Spleen (tissue), 11 donors: ENCODE measurements around the gene PTX3. TPM values are rescaled to one million over a fixed set of nuclear protein-coding genes. Genes with fewer than 3 reads are reported as not detected.

Experiments used
- DNase-seq: peaks from one replicate; pipeline ENCODE4 v3.0.0-alpha.2; 2020
- H3K27ac ChIP-seq, 8 donors: fragments of 200-600 bp; sonication (generic) in 7 of 8; 1 replicate in 4 of 8; 2 replicates in 4 of 8; pipeline versions ENCODE4 v1.5.0 to v1.8.0; 2016 to 2021; ENCODE audit warnings: inconsistent platforms in 4 of 8, mild to moderate bottlenecking in 4 of 8, moderate library complexity in 1 of 8
- H3K27me3 ChIP-seq, 7 donors: fragments of 200-600 bp; sonication (generic) in 6 of 7; replicated peaks in 1 of 7; 1 replicate in 4 of 7; 2 replicates in 3 of 7; pipeline versions ENCODE4 v1.5.0 to v1.8.0; 2016 to 2021; ENCODE audit warnings: inconsistent platforms in 3 of 7, mild to moderate bottlenecking in 1 of 7
- H3K36me3 ChIP-seq, 6 donors: fragments of 200-600 bp; sonication (generic) in 5 of 6; 1 replicate in 4 of 6; 2 replicates in 2 of 6; pipeline versions ENCODE4 v1.5.0 to v1.8.0; 2016 to 2021; ENCODE audit warnings: inconsistent platforms in 2 of 6
- H3K4me1 ChIP-seq, 6 donors: fragments of 200-600 bp; sonication (generic) in 5 of 6; 1 replicate in 3 of 6; 2 replicates in 3 of 6; pipeline versions ENCODE4 v1.5.0 to v1.8.0; 2016 to 2021; ENCODE audit warnings: inconsistent platforms in 3 of 6
- H3K4me3 ChIP-seq, 8 donors: fragments of 200-600 bp; sonication (generic) in 7 of 8; 1 replicate in 4 of 8; 2 replicates in 4 of 8; pipeline versions ENCODE4 v1.5.0 to v1.8.0; 2016 to 2021; ENCODE audit warnings: inconsistent platforms in 4 of 8, mild to moderate bottlenecking in 4 of 8, moderate library complexity in 2 of 8
- H3K9me3 ChIP-seq, 8 donors: fragments of 200-600 bp; sonication (generic) in 7 of 8; 1 replicate in 4 of 8; 2 replicates in 4 of 8; pipeline versions ENCODE4 v1.5.0 to v1.8.0; 2016 to 2021; ENCODE audit warnings: inconsistent platforms in 4 of 8
- POLR2A ChIP-seq, 3 donors: fragments of 450-650 bp; IDR thresholded peaks; one replicate each; pipeline ENCODE4 v1.5.1; 2017; ENCODE audit warnings: antibody characterized with exemption in 3 of 3, mild to moderate bottlenecking in 1 of 3
- POLR2AphosphoS5 ChIP-seq, 3 donors: sonication (generic); formaldehyde crosslinking; IDR thresholded peaks; one replicate each; pipeline ENCODE4 v1.5.1; 2017; ENCODE audit warnings: antibody characterized with exemption in 3 of 3
- WGBS, 5 donors: extraction: QIAGEN DNeasy Blood & Tissue Kit in 3 of 5; methylation state at CpG; one replicate each; pipeline versions ENCODE4 v1.1.5 to v1.1.7; 2013 to 2018; 5-methylcytosine and 5-hydroxymethylcytosine counted together
- intact Hi-C: fragments of 100-400 bp; cut with DNase I; formaldehyde crosslinking; loops from one replicate; pipeline ENCODE4 v1.15.0; 2023; ENCODE audit warnings: low total_unique reads
- polyA plus RNA-seq, 3 donors: library from polyadenylated mRNA; stranded (reverse); fragments of 200-250 nt; gene quantifications; one replicate each; pipeline ENCODE4 v1.2.1, GENCODE V29; 2013
- total RNA-seq, 7 donors: library from RNA; depleted of rRNA in 3 of 7; stranded (reverse); fragments of >200 nt in 3 of 7; fragmentation: NEBNext Ultra II Directional in 4 of 7; extraction: Animal tissue kit (Norgen Biotek cat#: 25700) in 4 of 7; gene quantifications; one replicate each; pipeline versions ENCODE4 v1.1.0 to v1.2.1, GENCODE V29; 2016 to 2021
- TF ChIP-seq, protein P1 (sequence below), 11 experiments: fragments of 200-600 bp in 7 of 11; fragments of 450-650 bp in 4 of 11; sonication (generic) in 4 of 11; IDR thresholded peaks in 8 of 11; conservative IDR thresholded peaks in 3 of 11; 1 replicate in 7 of 11; 2 replicates in 4 of 11; pipeline versions ENCODE4 v1.4.0 to v1.8.0; 2016 to 2021; ENCODE audit warnings: antibody characterized with exemption in 11 of 11, inconsistent platforms in 4 of 11, mild to moderate bottlenecking in 1 of 11
- donor health status: healthy with polysubstance abuse.
- donor health status: DM: no; HTN: no; CAD: no; lungs with moderate emphysema.
- donor health status: DM: no; HTN: no; CAD: no.
- donor health status: Bipolar disorder and iron deficiency.
- donor health status: healthy.
- donor health status: DM: no; HTN: no; CAD: no.
- donor health status: DM: yes; HTN: yes; CAD: no.

The PTX3 gene
- total and polyA plus RNA-seq, 10 donors = 3.3 to 26.5 (median 20.7) TPM

- Histone ChIP-seq H3K36me3 (no peaks in the 10 kb centered on the region), H3K27ac (peak overlapping the region in 7 of 8 donors; percentile 47 to 82 (median 59)), H3K9me3 (no peaks in the 10 kb centered on the region), H3K4me3 (no peak overlapping the region), H3K27me3 (no peaks in the 10 kb centered on the region), H3K4me1 (peaks cover 0 to 3% (median 0%) of the 10 kb centered on the region in 6 donors)
- no peak for TF ChIP-seq POLR2AphosphoS5 (IDR thresholded peaks at IDR 0.05)
- no peak for DNase-seq
- intact Hi-C loops = no loop called here
- 75 to 85% (median 78%) methylated on average over 2 of the region's 2 CpGs for WGBS, 5 donors
These were observed 19.4 kb upstream of the PTX3 start for GRCh38 chr3:157417247-157417646.

DNA sequence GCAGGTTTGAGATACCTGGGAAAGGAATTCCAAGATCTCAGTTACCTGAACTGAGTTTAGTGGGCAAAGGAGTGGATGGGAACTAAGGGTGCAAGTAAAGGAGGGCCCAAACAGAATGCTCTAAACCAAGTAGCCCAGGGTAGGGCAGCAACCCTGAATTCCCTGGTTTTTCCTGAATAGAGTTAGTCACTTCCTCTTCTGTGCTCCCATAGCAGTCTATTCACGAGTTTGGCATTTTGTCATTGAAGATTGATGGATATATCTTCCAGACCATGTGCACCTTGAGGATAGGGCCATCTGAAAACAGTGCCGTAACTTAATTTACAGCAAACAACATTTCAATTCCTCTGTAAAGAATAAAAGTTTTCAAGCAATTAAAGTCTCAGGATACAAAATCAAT lies 18.5 kb upstream of the PTX3 start:
- H3K27me3 ChIP-seq = no peaks in the 10 kb centered on the region
- WGBS, 5 donors = 63 to 78% (median 70%) methylated on average over 2 of the region's 2 CpGs
- peaks cover 0 to 3% (median 0%) of the 10 kb centered on the region in 6 donors for H3K4me1 ChIP-seq
- H3K27ac ChIP-seq = peak overlapping the region in 2 of 8 donors; percentile 59 to 66
- TF ChIP-seq POLR2AphosphoS5 (IDR thresholded peaks at IDR 0.05) = no peak
- no peak overlapping the region for H3K4me3 ChIP-seq
- H3K36me3 ChIP-seq = no peaks in the 10 kb centered on the region
- DNase-seq = no peak
- no peaks in the 10 kb centered on the region for H3K9me3 ChIP-seq
- intact Hi-C loops = no loop called here

- WGBS, 5 donors = 62 to 81% (median 68%) methylated on average over 3 of the region's 3 CpGs
- peaks cover 0 to 11% (median under 1%) of the 10 kb centered on the region in 8 donors for H3K9me3 ChIP-seq
- no peaks in the 10 kb centered on the region for H3K36me3 ChIP-seq
- peaks cover 0 to 3% (median 0%) of the 10 kb centered on the region in 6 donors for H3K4me1 ChIP-seq
- H3K4me3 ChIP-seq = no peak overlapping the region
- intact Hi-C loops = no loop called here
- TF ChIP-seq POLR2AphosphoS5 (IDR thresholded peaks at IDR 0.05) = no peak
- no peak for TF ChIP-seq POLR2A (IDR thresholded peaks at IDR 0.05)
- TF ChIP-seq, protein P1, sequence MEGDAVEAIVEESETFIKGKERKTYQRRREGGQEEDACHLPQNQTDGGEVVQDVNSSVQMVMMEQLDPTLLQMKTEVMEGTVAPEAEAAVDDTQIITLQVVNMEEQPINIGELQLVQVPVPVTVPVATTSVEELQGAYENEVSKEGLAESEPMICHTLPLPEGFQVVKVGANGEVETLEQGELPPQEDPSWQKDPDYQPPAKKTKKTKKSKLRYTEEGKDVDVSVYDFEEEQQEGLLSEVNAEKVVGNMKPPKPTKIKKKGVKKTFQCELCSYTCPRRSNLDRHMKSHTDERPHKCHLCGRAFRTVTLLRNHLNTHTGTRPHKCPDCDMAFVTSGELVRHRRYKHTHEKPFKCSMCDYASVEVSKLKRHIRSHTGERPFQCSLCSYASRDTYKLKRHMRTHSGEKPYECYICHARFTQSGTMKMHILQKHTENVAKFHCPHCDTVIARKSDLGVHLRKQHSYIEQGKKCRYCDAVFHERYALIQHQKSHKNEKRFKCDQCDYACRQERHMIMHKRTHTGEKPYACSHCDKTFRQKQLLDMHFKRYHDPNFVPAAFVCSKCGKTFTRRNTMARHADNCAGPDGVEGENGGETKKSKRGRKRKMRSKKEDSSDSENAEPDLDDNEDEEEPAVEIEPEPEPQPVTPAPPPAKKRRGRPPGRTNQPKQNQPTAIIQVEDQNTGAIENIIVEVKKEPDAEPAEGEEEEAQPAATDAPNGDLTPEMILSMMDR (IDR thresholded peaks at IDR 0.05 in 8 of 11, conservative IDR thresholded peaks at IDR 0.05 in 3 of 11) = no peak
- H3K27ac ChIP-seq = no peak overlapping the region
- no peaks in the 10 kb centered on the region for H3K27me3 ChIP-seq
- no peak for DNase-seq
These were observed 16.0 kb upstream of the PTX3 start for GRCh38 chr3:157420606-157421130.

- intact Hi-C loops = no loop called here
- H3K27ac ChIP-seq = no peak overlapping the region
- no peaks in the 10 kb centered on the region for H3K36me3 ChIP-seq
- TF ChIP-seq POLR2A (IDR thresholded peaks at IDR 0.05) (no peak), POLR2AphosphoS5 (IDR thresholded peaks at IDR 0.05) (no peak)
- TF ChIP-seq, protein P1 (IDR thresholded peaks at IDR 0.05 in 8 of 11, conservative IDR thresholded peaks at IDR 0.05 in 3 of 11) = no peak
- peaks cover 0 to 2% (median 0%) of the 10 kb centered on the region in 6 donors for H3K4me1 ChIP-seq
- no peak overlapping the region for H3K4me3 ChIP-seq
- DNase-seq = no peak
- peaks cover 0 to 14% (median 3%) of the 10 kb centered on the region in 8 donors for H3K9me3 ChIP-seq
- no peaks in the 10 kb centered on the region for H3K27me3 ChIP-seq
These were observed 13.3 kb upstream of the PTX3 start for GRCh38 chr3:157423337-157423736.

GRCh38 chr3:157427901-157428300 lies 8.7 kb upstream of the PTX3 start:
- TF ChIP-seq, protein P1 (IDR thresholded peaks at IDR 0.05 in 8 of 11, conservative IDR thresholded peaks at IDR 0.05 in 3 of 11) = no peak
- TF ChIP-seq POLR2AphosphoS5 (IDR thresholded peaks at IDR 0.05) = no peak
- TF ChIP-seq POLR2A (IDR thresholded peaks at IDR 0.05) = no peak
- Histone ChIP-seq H3K9me3 (peaks cover 0 to 14% (median 3%) of the 10 kb centered on the region in 8 donors), H3K4me3 (no peak overlapping the region), H3K27ac (no peak overlapping the region), H3K36me3 (no peaks in the 10 kb centered on the region), H3K27me3 (no peaks in the 10 kb centered on the region), H3K4me1 (peaks cover 0 to 14% (median 0%) of the 10 kb centered on the region in 6 donors)
- WGBS, 5 donors = 66 to 88% (median 77%) methylated on average over 4 of the region's 4 CpGs
- intact Hi-C loops = no loop called here
- DNase-seq = no peak
